AG04450 (cell line): ENCODE measurements around the gene PDCD6IP. TPM values are rescaled to one million over a fixed set of nuclear protein-coding genes. Genes with fewer than 3 reads are reported as not detected.
A peak's percentile ranks its signal among the peaks of the same experiment; 100 is the strongest.

Experiments used
- CTCF ChIA-PET: fragments of 300-600, 350-600 bp; formaldehyde crosslinking; extraction: SDS; loops from one replicate; lab custom pipeline; 2022; ENCODE audit warnings: antibody characterized with exemption, inconsistent platforms; lab: Charles Lee
- POLR2A ChIA-PET: fragments of 350-600 bp; formaldehyde crosslinking; extraction: SDS; loops from one replicate; lab custom pipeline; 2021; ENCODE audit warnings: antibody characterized with exemption, inconsistent platforms; lab: Yijun Ruan, JAX
- DNase-seq: peaks from one replicate; pipeline ENCODE4 v3.0.0-alpha.2; 2011; ENCODE audit warnings: low read depth, low spot score
- H3K27ac ChIP-seq: one replicate; pipeline ENCODE4 v1.5.1; 2012; ENCODE audit warnings: low read depth, low read length, control low read depth
- H3K27me3 ChIP-seq: one replicate; pipeline ENCODE4 v1.6.0; 2012; ENCODE audit warnings: low read length; ENCODE audit not compliant: control insufficient read depth, insufficient read depth
- H3K4me3 ChIP-seq: 2 replicates; pipeline ENCODE4 v1.5.1; 2011; ENCODE audit warnings: mild to moderate bottlenecking, low read depth, low read length, control low read depth
- H3K9me3 ChIP-seq: 2 replicates; pipeline ENCODE4 v1.5.1; 2012; ENCODE audit warnings: low read length; ENCODE audit not compliant: control insufficient read depth, insufficient read depth
- CTCF ChIP-seq: IDR thresholded peaks from 2 replicates; pipeline ENCODE4 v1.5.1; 2011; ENCODE audit warnings: low read depth, low read length, control low read depth, inconsistent platforms
- polyA plus RNA-seq: library from polyadenylated mRNA; depleted of rRNA; stranded (reverse); fragments of >200 nt; gene quantifications from 2 replicates; pipeline ENCODE4 v1.2.3, GENCODE V29; 2011; rRNA removed

Gene PDCD6IP
- polyA plus RNA-seq, 1 experiment = 188 TPM

DNA sequence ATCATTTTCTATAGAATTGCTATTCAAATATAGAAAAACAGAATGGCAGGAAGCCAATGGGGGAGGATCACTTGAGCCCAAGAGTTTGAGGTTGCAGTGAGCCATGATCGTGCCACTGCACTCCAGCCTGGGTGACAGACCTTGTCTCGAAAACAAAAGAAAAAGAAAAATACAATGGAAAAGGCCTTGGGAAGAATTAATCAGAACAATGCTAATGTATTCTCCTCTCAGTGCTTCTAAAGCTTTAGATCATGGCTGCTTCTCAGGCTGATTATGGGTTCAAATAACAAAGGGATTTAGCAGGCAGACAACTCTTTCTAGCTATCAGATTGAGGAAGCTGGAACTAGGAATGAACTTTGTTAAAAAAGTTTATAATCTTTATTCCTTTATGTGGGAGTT is 115.8 kb downstream of the PDCD6IP start:
- ChIA-PET POLR2A (no interaction called here), CTCF (interaction anchor here (2.5 to 2.6 kb wide), 2 partner anchors 31 to 1994 kb away, joined by 11 to 20 read pairs; no protein-coding TSS in a partner anchor)
- no peaks in the 10 kb centered on the region for H3K9me3 ChIP-seq
- no peak overlapping the region for H3K27ac ChIP-seq
- peaks cover 9% of the 10 kb centered on the region for H3K27me3 ChIP-seq
- no peak for DNase-seq
- no peak overlapping the region for H3K4me3 ChIP-seq
- no peak for TF ChIP-seq CTCF

DNA sequence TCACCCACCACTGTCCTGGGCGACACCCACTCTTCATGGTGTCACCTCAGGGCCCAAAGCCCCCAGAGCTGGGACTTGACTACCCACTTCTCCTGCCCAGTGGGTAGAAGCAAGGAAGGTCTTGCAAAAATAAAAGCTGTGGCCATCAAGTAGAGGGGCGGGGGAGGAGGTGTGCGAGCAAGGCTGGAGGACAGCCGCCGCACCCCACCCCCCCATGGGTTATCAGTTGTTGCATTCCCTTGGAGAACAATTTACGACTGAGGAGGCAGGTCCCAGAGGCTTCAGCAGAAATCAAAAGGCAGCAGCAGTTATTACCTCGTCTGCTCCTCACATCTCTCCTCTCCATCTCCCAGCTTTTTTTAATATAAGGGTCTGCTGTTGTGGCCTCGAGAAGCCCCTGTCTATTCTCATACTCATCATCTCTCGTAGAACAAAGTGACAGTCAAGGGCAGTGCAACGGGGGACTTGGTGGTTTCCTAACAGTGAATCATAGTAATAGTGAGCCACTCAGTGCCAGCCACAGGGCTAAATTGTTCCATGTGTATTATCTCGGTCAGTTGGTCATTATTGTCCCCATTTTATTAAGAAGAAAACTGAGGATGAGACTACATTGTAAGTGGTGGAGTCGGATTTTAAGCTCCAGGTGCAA is 116.4 kb downstream of the PDCD6IP start:
- ChIA-PET CTCF (interaction anchor here (0.9 to 2.6 kb wide), 4 partner anchors 31 to 1993 kb away, joined by 3 to 20 read pairs (median 8); no protein-coding TSS in a partner anchor), POLR2A (no interaction called here)
- Histone ChIP-seq H3K9me3 (no peaks in the 10 kb centered on the region), H3K27ac (no peak overlapping the region), H3K4me3 (no peak overlapping the region), H3K27me3 (peaks cover 9% of the 10 kb centered on the region)
- DNase-seq = no peak
- no peak for TF ChIP-seq CTCF

- Histone ChIP-seq H3K27ac (no peak overlapping the region), H3K4me3 (no peak overlapping the region), H3K27me3 (peaks cover 9% of the 10 kb centered on the region), H3K9me3 (no peaks in the 10 kb centered on the region)
- POLR2A ChIA-PET = no interaction called here
- TF ChIP-seq CTCF = peak; percentile 38; the same call in 1 of the 2 replicates
- CTCF ChIA-PET = interaction anchor here (0.9 to 2.6 kb wide), 5 partner anchors 33 to 1992 kb away, joined by 3 to 20 read pairs (median 5); no protein-coding TSS in a partner anchor
- no peak for DNase-seq
Observed at GRCh38 chr3:33915796-33916546, 117.5 kb downstream of the PDCD6IP start.

GRCh38 chr3:33918126-33918756 is 119.8 kb downstream of the PDCD6IP start:
- ChIA-PET POLR2A (no interaction called here), CTCF (interaction anchor here (1.1 to 1.4 kb wide), 3 partner anchors 32 to 1990 kb away, joined by 3 to 4 read pairs (median 4); no protein-coding TSS in a partner anchor)
- no peak overlapping the region for H3K4me3 ChIP-seq
- peaks cover 9% of the 10 kb centered on the region for H3K27me3 ChIP-seq
- no peak for DNase-seq
- no peak for TF ChIP-seq CTCF
- H3K9me3 ChIP-seq = no peaks in the 10 kb centered on the region
- H3K27ac ChIP-seq = no peak overlapping the region

Other genes starting within 250 kb of the PDCD6IP start
- 19.2 and 27.4 TPM in 2 replicates for gene CLASP2, start 80.4 kb upstream of the PDCD6IP start, polyA plus RNA-seq